Prostate gland (tissue), 2 donors: ENCODE results near the gene AJAP1.

Experiments
- POLR2AphosphoS5 ChIP-seq: sonication (generic); formaldehyde crosslinking; IDR thresholded peaks from one replicate; pipeline ENCODE4 v1.6.1; 2017; ENCODE audit warnings: antibody characterized with exemption
- TF ChIP-seq, protein P1 (sequence below), 4 experiments: fragments of 200-600 bp in 2 of 4; fragments of 450-650 bp in 2 of 4; sonication (generic) in 2 of 4; IDR thresholded peaks; 1 replicate in 3 of 4; 2 replicates in 1 of 4; pipeline ENCODE4 v1.5.1; 2016 to 2019; ENCODE audit warnings: antibody characterized with exemption in 4 of 4, mild to moderate bottlenecking in 2 of 4, moderate library complexity in 2 of 4

DNA sequence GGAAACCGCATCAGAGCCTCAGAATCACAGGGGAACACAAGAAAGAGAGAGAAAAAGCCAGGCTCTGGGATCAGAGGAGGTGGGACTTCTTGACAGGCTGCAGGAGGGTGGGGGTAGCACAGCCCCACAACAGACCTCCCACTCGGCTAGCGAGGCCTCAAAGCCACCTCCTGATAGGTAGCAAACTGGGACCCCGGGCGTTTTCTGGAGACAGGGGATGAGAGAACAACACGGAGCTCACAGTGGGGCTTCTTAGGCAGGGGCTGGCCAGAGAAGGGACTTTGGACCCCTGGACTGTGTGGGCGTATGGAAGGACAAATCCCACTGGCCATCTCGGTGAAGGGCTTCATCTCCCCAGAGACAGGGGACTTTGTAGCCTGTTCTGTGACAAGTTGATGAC is 116.3 kb downstream of the AJAP1 start:
- TF ChIP-seq, protein P1, sequence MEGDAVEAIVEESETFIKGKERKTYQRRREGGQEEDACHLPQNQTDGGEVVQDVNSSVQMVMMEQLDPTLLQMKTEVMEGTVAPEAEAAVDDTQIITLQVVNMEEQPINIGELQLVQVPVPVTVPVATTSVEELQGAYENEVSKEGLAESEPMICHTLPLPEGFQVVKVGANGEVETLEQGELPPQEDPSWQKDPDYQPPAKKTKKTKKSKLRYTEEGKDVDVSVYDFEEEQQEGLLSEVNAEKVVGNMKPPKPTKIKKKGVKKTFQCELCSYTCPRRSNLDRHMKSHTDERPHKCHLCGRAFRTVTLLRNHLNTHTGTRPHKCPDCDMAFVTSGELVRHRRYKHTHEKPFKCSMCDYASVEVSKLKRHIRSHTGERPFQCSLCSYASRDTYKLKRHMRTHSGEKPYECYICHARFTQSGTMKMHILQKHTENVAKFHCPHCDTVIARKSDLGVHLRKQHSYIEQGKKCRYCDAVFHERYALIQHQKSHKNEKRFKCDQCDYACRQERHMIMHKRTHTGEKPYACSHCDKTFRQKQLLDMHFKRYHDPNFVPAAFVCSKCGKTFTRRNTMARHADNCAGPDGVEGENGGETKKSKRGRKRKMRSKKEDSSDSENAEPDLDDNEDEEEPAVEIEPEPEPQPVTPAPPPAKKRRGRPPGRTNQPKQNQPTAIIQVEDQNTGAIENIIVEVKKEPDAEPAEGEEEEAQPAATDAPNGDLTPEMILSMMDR (IDR thresholded peaks at IDR 0.05), result no peak
- TF ChIP-seq POLR2AphosphoS5, result no peak
